AG09309 (cell line): ENCODE measurements around the gene FRMD4A.
A peak's percentile ranks its signal among the peaks of the same experiment; 100 is the strongest.

Source experiments
- DNase-seq: peaks from one replicate; pipeline ENCODE4 v3.0.0-alpha.2; 2010; ENCODE audit warnings: low read depth
- H3K4me3 ChIP-seq: 2 replicates; pipeline ENCODE4 v1.5.1; 2011; ENCODE audit warnings: mild to moderate bottlenecking, low read depth, low read length, moderate library complexity; ENCODE audit not compliant: control insufficient read depth
- TF ChIP-seq, protein P1 (sequence below): IDR thresholded peaks from 2 replicates; pipeline ENCODE4 v1.5.1; 2011; ENCODE audit warnings: mild to moderate bottlenecking, low read depth, low read length, inconsistent platforms; ENCODE audit not compliant: insufficient read depth, control insufficient read depth; ENCODE audit errors: missing control alignments

The FRMD4A gene

DNA sequence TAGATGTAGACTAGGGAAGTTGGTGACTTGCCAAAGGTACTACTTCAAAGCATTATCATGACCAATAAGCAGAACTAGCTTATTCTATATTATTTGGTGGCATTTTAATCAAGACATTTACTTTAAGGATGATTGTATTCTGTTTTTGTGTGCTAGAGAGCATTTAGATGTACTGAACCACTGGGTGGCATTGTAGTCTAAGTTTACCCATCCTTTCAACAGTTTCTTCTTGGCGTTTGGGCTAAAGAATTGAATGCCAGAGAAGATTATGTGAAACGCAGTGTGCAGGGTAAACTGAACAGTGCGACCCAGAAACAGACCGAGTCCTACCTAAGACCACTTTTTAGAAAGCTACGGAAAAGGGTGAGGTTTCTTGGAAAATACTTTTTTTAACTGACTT lies 717.2 kb downstream of the FRMD4A start:
- peak; percentile 4 for DNase-seq
- no peak overlapping the region for H3K4me3 ChIP-seq
- TF ChIP-seq, protein P1, sequence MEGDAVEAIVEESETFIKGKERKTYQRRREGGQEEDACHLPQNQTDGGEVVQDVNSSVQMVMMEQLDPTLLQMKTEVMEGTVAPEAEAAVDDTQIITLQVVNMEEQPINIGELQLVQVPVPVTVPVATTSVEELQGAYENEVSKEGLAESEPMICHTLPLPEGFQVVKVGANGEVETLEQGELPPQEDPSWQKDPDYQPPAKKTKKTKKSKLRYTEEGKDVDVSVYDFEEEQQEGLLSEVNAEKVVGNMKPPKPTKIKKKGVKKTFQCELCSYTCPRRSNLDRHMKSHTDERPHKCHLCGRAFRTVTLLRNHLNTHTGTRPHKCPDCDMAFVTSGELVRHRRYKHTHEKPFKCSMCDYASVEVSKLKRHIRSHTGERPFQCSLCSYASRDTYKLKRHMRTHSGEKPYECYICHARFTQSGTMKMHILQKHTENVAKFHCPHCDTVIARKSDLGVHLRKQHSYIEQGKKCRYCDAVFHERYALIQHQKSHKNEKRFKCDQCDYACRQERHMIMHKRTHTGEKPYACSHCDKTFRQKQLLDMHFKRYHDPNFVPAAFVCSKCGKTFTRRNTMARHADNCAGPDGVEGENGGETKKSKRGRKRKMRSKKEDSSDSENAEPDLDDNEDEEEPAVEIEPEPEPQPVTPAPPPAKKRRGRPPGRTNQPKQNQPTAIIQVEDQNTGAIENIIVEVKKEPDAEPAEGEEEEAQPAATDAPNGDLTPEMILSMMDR: peak; percentile 41

DNA sequence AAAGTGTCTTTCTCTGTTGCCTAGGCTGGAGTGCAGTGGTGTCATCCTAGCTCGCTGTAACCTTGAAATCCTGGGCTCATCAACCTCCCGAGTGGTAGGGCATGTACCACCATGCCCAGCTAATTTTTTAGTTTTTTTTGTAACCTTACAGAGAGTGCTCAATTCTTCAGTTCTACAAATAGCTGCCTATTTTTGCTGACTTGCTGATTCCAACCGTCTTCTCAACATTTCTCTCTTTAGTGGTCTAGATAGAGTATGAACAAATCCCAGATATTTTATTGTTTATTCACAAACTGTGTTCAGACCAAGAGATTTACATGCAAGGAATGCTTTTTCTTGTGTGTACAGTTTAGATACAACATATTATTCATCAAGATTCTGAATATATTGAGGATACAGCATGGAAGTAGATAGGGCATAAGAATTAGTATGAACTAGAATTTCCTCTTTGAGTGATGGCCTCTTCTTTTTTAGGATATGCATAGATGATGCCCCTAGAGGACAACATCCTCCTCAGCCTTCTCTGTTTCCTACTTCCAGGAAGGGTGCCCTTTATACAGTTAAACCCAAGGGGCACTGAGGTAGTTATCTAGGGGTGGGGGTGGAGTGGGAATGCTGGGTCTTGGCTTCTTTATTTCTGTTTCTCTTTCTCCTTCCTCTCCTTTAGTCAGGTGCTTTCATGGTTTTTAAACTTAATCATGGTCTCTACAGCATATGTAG lies 717.9 kb downstream of the FRMD4A start:
- DNase-seq: no peak
- TF ChIP-seq, protein P1: no peak
- H3K4me3 ChIP-seq: no peak overlapping the region

DNA sequence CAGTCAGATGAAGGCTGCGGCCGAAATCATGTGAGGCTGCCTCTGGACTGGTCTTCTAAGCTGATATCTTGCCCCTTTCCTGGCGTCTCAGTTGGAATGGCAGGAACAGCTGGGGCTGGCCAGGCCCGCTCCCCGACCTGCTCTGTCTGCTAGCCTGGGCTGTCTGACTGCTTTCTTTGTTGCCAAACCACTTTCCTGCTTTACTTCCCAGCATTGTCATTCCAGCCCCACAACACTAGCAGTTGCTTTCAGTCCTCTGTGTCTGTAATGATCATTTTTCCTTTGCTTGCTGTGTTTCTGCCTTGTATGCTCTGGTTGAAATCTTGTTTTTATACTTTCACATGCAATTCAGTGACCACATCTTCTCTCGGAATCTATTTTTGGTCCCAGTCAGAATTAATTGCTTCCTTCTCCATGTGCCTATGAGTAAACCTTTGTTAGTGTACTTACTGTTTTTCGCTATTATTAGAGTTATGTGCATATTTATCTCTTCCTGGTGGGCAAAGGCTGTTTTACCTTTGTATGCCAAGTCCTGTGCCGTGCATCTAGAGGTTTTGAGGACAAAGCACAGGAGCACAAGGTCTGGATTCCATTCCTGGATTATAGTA lies 722.4 kb downstream of the FRMD4A start:
- H3K4me3 ChIP-seq: no peak overlapping the region
- DNase-seq: no peak
- TF ChIP-seq, protein P1: no peak

DNA sequence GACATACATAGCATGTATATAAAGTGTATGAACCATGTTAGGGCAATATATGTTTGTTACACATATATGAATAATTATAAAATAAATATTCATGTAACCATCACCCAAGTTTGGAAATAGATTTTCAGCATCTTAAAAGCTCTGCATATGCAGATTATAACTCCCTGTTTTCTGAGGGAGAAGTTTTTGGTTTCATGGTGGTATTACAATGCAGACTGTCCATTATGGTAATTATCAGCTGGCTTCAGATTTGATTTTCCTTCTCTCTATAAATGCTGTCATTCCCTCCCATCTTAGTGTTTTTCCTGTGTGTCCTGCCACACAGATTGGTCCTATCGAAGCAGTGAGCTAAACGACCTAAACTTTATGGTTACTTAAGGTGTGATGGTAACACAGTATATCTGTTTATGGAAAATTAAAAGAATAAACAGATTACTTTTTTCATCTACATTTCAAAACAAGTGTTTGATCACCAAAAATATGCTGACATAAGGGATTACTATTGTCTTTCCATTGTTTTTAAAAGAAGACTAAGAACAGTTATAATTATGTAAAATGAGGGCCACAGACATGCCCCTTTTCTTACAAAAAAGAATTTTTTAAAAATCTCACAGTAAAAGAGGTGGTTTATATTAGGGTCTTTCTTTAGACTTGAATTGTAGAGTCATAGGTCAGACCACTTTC lies 726.2 kb downstream of the FRMD4A start:
- DNase-seq: no peak
- no peak overlapping the region for H3K4me3 ChIP-seq
- TF ChIP-seq, protein P1: no peak

DNA sequence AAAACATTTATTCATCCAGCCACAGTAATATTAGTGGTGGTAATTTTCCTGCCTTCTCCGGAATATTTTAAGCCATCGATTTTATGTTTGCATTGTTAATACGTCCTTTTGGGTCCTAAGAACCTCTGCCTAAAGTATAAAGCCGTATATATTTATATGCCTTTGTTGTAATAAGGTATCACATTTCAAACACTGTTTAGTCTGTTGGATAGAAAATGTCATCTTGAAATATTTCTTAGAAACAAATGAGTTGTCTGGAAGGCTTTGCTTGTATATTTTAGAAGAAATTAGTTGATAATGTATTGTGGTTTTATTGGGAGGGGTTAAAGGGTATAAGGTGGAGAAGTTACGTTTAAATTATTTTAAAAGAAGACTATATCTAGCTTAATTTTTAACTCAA lies 732.8 kb downstream of the FRMD4A start:
- TF ChIP-seq, protein P1: no peak
- no peak for DNase-seq
- H3K4me3 ChIP-seq: no peak overlapping the region

DNA sequence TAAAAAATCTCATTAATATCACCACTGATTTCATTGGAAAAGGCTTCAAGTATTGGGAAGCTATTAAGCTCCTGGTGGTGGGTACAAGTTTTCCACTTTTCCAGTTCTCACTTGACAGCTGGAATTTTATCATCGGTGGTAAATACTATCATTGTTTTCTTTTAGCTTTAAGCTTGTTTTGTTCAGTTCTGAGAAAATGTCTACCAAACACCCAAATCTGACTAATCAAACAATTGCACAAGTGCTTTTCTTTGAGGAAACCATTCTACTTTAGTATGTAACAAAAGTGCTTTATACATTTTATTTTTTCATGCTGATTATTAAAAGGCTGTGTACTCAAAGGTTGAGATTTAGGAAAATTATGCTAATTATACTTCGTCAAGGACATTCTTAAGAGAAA lies 736.1 kb downstream of the FRMD4A start:
- no peak overlapping the region for H3K4me3 ChIP-seq
- TF ChIP-seq, protein P1: no peak
- no peak for DNase-seq
